Measurements from ENCODE around the gene HLCS. TPM values are rescaled to one million over a fixed set of nuclear protein-coding genes. Genes with fewer than 3 reads are reported as not detected.

HLCS gene
- total and polyA plus RNA-seq, 2 of the 4 experiments (the other 2 are of a cell fraction): 10.6 to 21.0 TPM

- H4K8ac ChIP-seq (ENCODE audit: low read depth in 2 of 2, low read length in 2 of 2): no peak overlapping the region
- no peak overlapping the region for H2AFZ ChIP-seq (replicated peaks; ENCODE audit: low read length, poor library complexity)
- no peaks in the 10 kb centered on the region for H3K36me3 ChIP-seq (ENCODE audit: control insufficient read depth, insufficient read depth, low read length)
- no peak overlapping the region for H2BK120ac ChIP-seq (ENCODE audit: low read depth, low read length)
- ChIA-PET POLR2A (ENCODE audit: unreplicated experiment) (no interaction called here), CTCF (interaction anchor here (0.6 to 1.1 kb wide), 2 partner anchors 11 to 209 kb away, joined by 3 to 5 read pairs; no protein-coding TSS in a partner anchor)
- intact Hi-C loops (cut with micrococcal nuclease): loop anchor here (5.0 kb wide), 1 partner anchor 37 kb away; no protein-coding TSS in a partner anchor
- H3K9ac ChIP-seq (ENCODE audit: low read depth, low read length): no peak overlapping the region
- H3K4ac ChIP-seq (ENCODE audit: low read depth, low read length): no peak overlapping the region
- H3K9me3 ChIP-seq (ENCODE audit: control insufficient read depth, insufficient read depth, low read length): no peaks in the 10 kb centered on the region
- DNase-seq: no peak
- no peak overlapping the region for H3K4me3 ChIP-seq (ENCODE audit: insufficient read depth, low read depth, low read length)
- no peak overlapping the region for H3K14ac ChIP-seq (replicated peaks; ENCODE audit: low read depth, low read length)
- H3K4me2 ChIP-seq (ENCODE audit: low read depth, low read length): no peak overlapping the region
- no peak overlapping the region for H2AK5ac ChIP-seq (ENCODE audit: low read depth, low read length)
- no peak for ATAC-seq (ENCODE audit: low read depth)
- H3K56ac ChIP-seq (ENCODE audit: extremely low read depth, insufficient read depth, low read length): no peak overlapping the region
- H2AK9ac ChIP-seq (replicated peaks; ENCODE audit: low read depth, low read length, poor library complexity): no peak overlapping the region
- H4K5ac ChIP-seq (ENCODE audit: low read depth, low read length): no peak overlapping the region
- no CpG with 5 or more reads among the region's 10 CpGs for WGBS, 2 experiments (ENCODE audit: extremely low coverage in 2 of 2, insufficient read length in 1 of 2)
- dilution Hi-C loops (cut with HindIII; ENCODE audit: low sequenced_read_pairs, unreplicated experiment): no loop called here
- no peak overlapping the region for H2BK20ac ChIP-seq (ENCODE audit: low read depth, low read length)
- TF ChIP-seq RCOR1 (IDR thresholded peaks at IDR 0.05; ENCODE audit: insufficient replicate concordance, low read length) (no peak), BHLHE40 (IDR thresholded peaks at IDR 0.05; ENCODE audit: low read depth, low read length) (no peak), MAZ (IDR thresholded peaks at IDR 0.05; ENCODE audit: borderline replicate concordance, low read depth, low read length) (no peak), USF2 (IDR thresholded peaks at IDR 0.05; ENCODE audit: low read depth, low read length) (no peak), MXI1 (IDR thresholded peaks at IDR 0.05; ENCODE audit: borderline replicate concordance, low read depth, low read length) (no peak)
- TF ChIP-seq, protein P1, sequence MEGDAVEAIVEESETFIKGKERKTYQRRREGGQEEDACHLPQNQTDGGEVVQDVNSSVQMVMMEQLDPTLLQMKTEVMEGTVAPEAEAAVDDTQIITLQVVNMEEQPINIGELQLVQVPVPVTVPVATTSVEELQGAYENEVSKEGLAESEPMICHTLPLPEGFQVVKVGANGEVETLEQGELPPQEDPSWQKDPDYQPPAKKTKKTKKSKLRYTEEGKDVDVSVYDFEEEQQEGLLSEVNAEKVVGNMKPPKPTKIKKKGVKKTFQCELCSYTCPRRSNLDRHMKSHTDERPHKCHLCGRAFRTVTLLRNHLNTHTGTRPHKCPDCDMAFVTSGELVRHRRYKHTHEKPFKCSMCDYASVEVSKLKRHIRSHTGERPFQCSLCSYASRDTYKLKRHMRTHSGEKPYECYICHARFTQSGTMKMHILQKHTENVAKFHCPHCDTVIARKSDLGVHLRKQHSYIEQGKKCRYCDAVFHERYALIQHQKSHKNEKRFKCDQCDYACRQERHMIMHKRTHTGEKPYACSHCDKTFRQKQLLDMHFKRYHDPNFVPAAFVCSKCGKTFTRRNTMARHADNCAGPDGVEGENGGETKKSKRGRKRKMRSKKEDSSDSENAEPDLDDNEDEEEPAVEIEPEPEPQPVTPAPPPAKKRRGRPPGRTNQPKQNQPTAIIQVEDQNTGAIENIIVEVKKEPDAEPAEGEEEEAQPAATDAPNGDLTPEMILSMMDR (conservative IDR thresholded peaks at IDR 0.05; ENCODE audit: low read depth, low read length): no peak
- H3K4me1 ChIP-seq (ENCODE audit: control insufficient read depth, insufficient read depth, low read length): peaks cover 7% of the 10 kb centered on the region
- 0 out of 3 replicates have a peak overlapping the region, but pooled peaks have one; percentile 16 for H2BK15ac ChIP-seq (ENCODE audit: low read depth, low read length)
- H3K18ac ChIP-seq (ENCODE audit: low read depth, low read length): no peak overlapping the region
- H3K23ac ChIP-seq (ENCODE audit: low read depth, low read length): no peak overlapping the region
- in situ Hi-C loops (cut with MboI; ENCODE audit: low sequenced_read_pairs): no loop called here
- no peaks in the 10 kb centered on the region for H3K27me3 ChIP-seq (ENCODE audit: control insufficient read depth, insufficient read depth, low read length)
- no peak overlapping the region for H2BK5ac ChIP-seq (ENCODE audit: low read depth, low read length, poor library complexity, severe bottlenecking)
- H3K79me1 ChIP-seq (ENCODE audit: low read depth in 1 of 2, low read length in 2 of 2): peaks cover 0 to 20% of the 10 kb centered on the region in 2 experiments; a peak in 3 of 4 replicates
- no peak overlapping the region for H4K91ac ChIP-seq (ENCODE audit: insufficient read depth, low read depth, low read length)
- no peaks in the 10 kb centered on the region for H4K20me1 ChIP-seq (ENCODE audit: insufficient read depth, low read length)
- no peak overlapping the region for H3K27ac ChIP-seq (ENCODE audit: insufficient read depth, low read length)
- H3K9me1 ChIP-seq (ENCODE audit: insufficient read depth, low read length): peaks cover 3% of the 10 kb centered on the region
- no TSS peak for BruUV-seq (replicated peaks)
Observed at GRCh38 chr21:36864974-36865373, 101.5 kb downstream of the HLCS start.

Data from IMR-90 (cell line).